Measurements from ENCODE around the gene ZXDC. TPM values are rescaled to one million over a fixed set of nuclear protein-coding genes. Genes with fewer than 3 reads are reported as not detected.

The ZXDC gene
- total RNA-seq, 1 experiment from 2014 or later: 28.3 TPM

DNA sequence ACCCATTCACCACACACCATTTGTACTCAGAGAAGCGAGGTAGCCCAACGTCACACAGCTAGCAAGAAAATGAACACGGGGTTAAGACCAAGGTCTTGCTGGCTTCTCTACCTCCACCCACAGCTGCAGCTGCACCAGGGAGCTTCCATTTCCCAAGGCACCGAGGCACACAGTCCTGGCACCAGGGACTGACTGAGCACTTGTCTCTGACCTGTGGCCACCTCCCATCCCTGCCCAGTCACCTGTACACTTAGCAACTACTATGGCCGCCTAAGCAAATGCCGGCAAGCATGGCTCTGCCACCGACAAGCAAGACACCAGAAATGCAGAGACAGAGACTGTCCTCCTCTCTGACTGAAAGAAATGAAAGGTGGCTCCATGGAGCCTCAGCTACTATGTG lies 15.3 kb downstream of the ZXDC start:
- Histone ChIP-seq H3K27ac (ENCODE audit: insufficient read length, low read depth, low read length) (no peak overlapping the region), H3K79me2 (ENCODE audit: insufficient read depth, low read length) (no peaks in the 10 kb centered on the region), H2BK20ac (ENCODE audit: low read depth, low read length, poor library complexity, severe bottlenecking) (no peak overlapping the region), H3K4me2 (ENCODE audit: insufficient read depth, insufficient read length, low read length) (no peak overlapping the region), H3K18ac (ENCODE audit: insufficient read length, low read depth, low read length) (no peak overlapping the region), H2BK15ac (ENCODE audit: low read depth, low read length) (no peak overlapping the region), H3K79me1 (ENCODE audit: insufficient read depth, low read depth, low read length, poor library complexity, severe bottlenecking) (no peaks in the 10 kb centered on the region), H3K27me3 (ENCODE audit: insufficient read depth, low read length) (no peaks in the 10 kb centered on the region), H3T11ph (ENCODE audit: low read length) (no peak overlapping the region), H3K9ac (ENCODE audit: extremely low read depth, insufficient read length, low read length) (no peak overlapping the region), H3K56ac (ENCODE audit: insufficient read length, low read depth, low read length) (no peak overlapping the region), H2BK12ac (ENCODE audit: insufficient read length, low read depth, low read length) (no peak overlapping the region), H2AK5ac (ENCODE audit: insufficient read length, low read length) (no peak overlapping the region), H4K5ac (ENCODE audit: insufficient read length, low read depth, low read length) (no peak overlapping the region), H2AFZ (ENCODE audit: low read length) (no peak overlapping the region), H4K8ac (replicated peaks; ENCODE audit: insufficient read length, low read depth, low read length) (no peak overlapping the region), H3K4me1 (ENCODE audit: insufficient read depth, low read length) (no peaks in the 10 kb centered on the region), H3K23ac (ENCODE audit: insufficient read length, low read depth, low read length) (no peak overlapping the region), H2BK120ac (ENCODE audit: low read depth, low read length, poor library complexity, severe bottlenecking) (no peak overlapping the region), H3K23me2 (ENCODE audit: insufficient read length, low read depth, low read length, poor library complexity, severe bottlenecking) (no peaks in the 10 kb centered on the region), H4K91ac (ENCODE audit: insufficient read length, low read depth, low read length) (no peak overlapping the region), H3K9me3 (ENCODE audit: control insufficient read depth, low read depth, low read length) (no peaks in the 10 kb centered on the region), H2BK5ac (ENCODE audit: insufficient read length, low read length) (no peak overlapping the region), H4K20me1 (ENCODE audit: control insufficient read depth, insufficient read depth, insufficient read length) (no peaks in the 10 kb centered on the region), H3K14ac (ENCODE audit: insufficient read depth, low read length) (no peak overlapping the region; the same call in 1 of the 2 replicates), H3K4ac (ENCODE audit: low read depth, low read length) (no peak overlapping the region)
- H3K9me3 Mint-ChIP-seq: no peaks in the 10 kb centered on the region
- no CpG with 5 or more reads among the region's 7 CpGs for WGBS (ENCODE audit: extremely low coverage, insufficient read length, low lambda C conversion rate)
- TF ChIP-seq, protein P1, sequence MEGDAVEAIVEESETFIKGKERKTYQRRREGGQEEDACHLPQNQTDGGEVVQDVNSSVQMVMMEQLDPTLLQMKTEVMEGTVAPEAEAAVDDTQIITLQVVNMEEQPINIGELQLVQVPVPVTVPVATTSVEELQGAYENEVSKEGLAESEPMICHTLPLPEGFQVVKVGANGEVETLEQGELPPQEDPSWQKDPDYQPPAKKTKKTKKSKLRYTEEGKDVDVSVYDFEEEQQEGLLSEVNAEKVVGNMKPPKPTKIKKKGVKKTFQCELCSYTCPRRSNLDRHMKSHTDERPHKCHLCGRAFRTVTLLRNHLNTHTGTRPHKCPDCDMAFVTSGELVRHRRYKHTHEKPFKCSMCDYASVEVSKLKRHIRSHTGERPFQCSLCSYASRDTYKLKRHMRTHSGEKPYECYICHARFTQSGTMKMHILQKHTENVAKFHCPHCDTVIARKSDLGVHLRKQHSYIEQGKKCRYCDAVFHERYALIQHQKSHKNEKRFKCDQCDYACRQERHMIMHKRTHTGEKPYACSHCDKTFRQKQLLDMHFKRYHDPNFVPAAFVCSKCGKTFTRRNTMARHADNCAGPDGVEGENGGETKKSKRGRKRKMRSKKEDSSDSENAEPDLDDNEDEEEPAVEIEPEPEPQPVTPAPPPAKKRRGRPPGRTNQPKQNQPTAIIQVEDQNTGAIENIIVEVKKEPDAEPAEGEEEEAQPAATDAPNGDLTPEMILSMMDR (conservative IDR thresholded peaks at IDR 0.05): no peak
- no peaks in the 10 kb centered on the region for H3K4me1 Mint-ChIP-seq
- no peaks in the 10 kb centered on the region for H3K27me3 Mint-ChIP-seq (ENCODE audit: low read depth)
- DNase-seq: no peak
- H3K27ac Mint-ChIP-seq: no peak overlapping the region; a peak in 1 of 7 replicates
- H3K36me3 Mint-ChIP-seq (ENCODE audit: insufficient read depth in 1 of 3, low read depth in 3 of 3): peaks cover 26 to 87% (median 67%) of the 10 kb centered on the region in 3 experiments; a peak in 6 of 7 replicates
- no peak overlapping the region for H3K4me3 Mint-ChIP-seq
